Measurements from ENCODE around the gene NODAL. TPM values are rescaled to one million over a fixed set of nuclear protein-coding genes. Genes with fewer than 3 reads are reported as not detected.
A peak's percentile ranks its signal among the peaks of the same experiment; 100 is the strongest.

The NODAL gene
- total RNA-seq, 4 donors from 2014 or later = not detected

DNA sequence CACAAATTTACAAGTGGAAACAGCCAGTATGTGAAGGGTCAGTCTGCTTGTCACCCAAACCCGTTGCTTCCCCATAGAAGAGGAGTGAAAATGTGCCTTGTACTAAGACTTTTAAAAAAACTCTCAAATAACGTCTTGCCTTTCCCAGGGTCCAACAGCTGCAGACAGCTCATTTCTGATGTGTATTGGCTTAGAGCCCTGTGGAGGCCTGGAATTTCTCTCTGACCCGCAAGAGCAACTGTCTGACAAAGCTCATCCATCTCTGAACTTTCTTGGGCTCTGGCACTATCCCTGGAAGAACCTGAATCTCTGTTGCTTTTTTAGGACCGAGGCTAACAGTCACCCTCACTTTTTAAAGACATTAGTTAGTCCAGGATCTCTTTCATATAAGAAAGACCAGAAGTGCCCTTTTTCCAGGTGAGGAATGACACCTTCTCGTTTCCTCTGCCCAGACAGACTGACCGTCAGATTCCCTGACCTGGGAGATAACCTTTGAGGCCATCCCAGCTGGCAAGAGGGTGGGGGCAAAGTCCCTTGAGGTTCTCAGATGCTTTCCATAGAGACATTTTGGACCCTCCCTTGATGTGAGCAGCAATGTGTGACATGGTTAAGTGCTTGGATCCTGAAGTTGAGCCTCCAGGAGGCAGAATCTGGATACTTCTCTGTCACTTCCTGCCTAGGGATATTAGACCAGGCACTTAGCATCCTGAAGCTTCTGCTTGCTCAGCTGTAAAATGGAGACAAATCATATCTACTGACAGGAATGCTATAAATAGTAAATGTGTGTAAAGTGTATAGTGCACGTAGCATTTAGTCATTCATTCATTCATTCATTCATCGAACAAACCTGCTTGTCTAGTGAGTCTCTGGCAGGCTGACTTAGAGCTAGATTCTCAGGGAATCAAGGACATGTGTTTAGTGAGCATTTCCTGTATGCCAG is 4.5 kb upstream of the NODAL start:
- intact Hi-C loops (cut with DNase I) = no loop called here
- Histone ChIP-seq H3K4me1 (peaks cover 7 to 40% (median 8%) of the 10 kb centered on the region in 3 donors), H3K27me3 (peaks cover 0 to 33% (median 10%) of the 10 kb centered on the region in 4 donors), H3K4me3 (no peak overlapping the region), H3K9me3 (no peaks in the 10 kb centered on the region), H3K36me3 (no peaks in the 10 kb centered on the region), H3K27ac (no peak overlapping the region)
- no peak for DNase-seq
- TF ChIP-seq POLR2A (IDR thresholded peaks at IDR 0.05) (no peak), CTCF (IDR thresholded peaks at IDR 0.05) (no peak)
- 43 to 46% methylated on average over 8 of the region's 8 CpGs for WGBS, 2 donors

GRCh38 chr10:70444744-70445143 is 3.3 kb upstream of the NODAL start:
- 89 to 90% methylated on average over 4 of the region's 4 CpGs for WGBS, 2 donors
- Histone ChIP-seq H3K4me3 (no peak overlapping the region), H3K27me3 (peaks cover 10 to 40% (median 20%) of the 10 kb centered on the region in 4 donors), H3K27ac (no peak overlapping the region), H3K36me3 (no peaks in the 10 kb centered on the region), H3K9me3 (no peaks in the 10 kb centered on the region), H3K4me1 (peaks cover 15 to 50% (median 16%) of the 10 kb centered on the region in 3 donors)
- intact Hi-C loops (cut with DNase I) = no loop called here
- no peak for DNase-seq
- TF ChIP-seq CTCF (IDR thresholded peaks at IDR 0.05) (no peak), POLR2A (IDR thresholded peaks at IDR 0.05) (no peak)

- TF ChIP-seq POLR2A (IDR thresholded peaks at IDR 0.05) (no peak), CTCF (IDR thresholded peaks at IDR 0.05) (no peak)
- peaks cover 15 to 41% (median 16%) of the 10 kb centered on the region in 3 donors for H3K4me1 ChIP-seq
- H3K4me3 ChIP-seq = no peak overlapping the region
- no peak for DNase-seq
- 60 to 69% methylated on average over 4 to 5 of the region's 6 CpGs for WGBS, 2 donors
- H3K27me3 ChIP-seq = peaks cover 10 to 55% (median 20%) of the 10 kb centered on the region in 4 donors
- H3K27ac ChIP-seq = no peak overlapping the region
- no peaks in the 10 kb centered on the region for H3K9me3 ChIP-seq
- H3K36me3 ChIP-seq = no peaks in the 10 kb centered on the region
- intact Hi-C loops (cut with DNase I) = no loop called here
These were observed 979 bp upstream of the NODAL start for GRCh38 chr10:70442332-70442988.

DNA sequence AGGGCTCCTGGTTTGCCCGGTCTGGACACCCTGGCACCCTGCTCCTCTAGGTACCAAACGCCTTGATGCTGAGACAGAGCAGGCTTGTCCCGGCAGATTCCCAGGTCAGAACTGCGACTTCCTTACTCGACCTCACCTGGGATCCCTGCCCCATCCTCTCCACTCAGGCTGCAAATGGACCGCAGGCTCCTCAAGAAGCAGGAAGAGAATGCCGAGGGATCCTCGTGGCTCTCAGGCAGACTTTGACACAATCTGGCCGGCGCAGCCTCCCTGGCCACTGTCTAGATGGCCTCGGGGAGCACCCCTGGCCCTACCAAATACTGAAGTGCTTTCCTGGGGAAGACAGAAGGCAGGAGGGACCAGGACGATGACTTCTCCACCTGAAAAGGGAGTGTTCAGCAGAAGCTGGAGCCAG is 421 bp upstream of the NODAL start:
- TF ChIP-seq POLR2A (IDR thresholded peaks at IDR 0.05) (no peak), CTCF (IDR thresholded peaks at IDR 0.05) (no peak)
- Histone ChIP-seq H3K4me1 (peaks cover 15 to 41% (median 16%) of the 10 kb centered on the region in 3 donors), H3K36me3 (no peaks in the 10 kb centered on the region), H3K27me3 (peaks cover 10 to 55% (median 20%) of the 10 kb centered on the region in 4 donors), H3K9me3 (no peaks in the 10 kb centered on the region), H3K27ac (no peak overlapping the region), H3K4me3 (peak overlapping the region in 1 of 4 donors; percentile 60)
- intact Hi-C loops (cut with DNase I) = no loop called here
- DNase-seq = no peak
- WGBS, 2 donors = 20 to 39% methylated on average over 2 to 5 of the region's 12 CpGs
